ENCODE data around the gene SPACA5.

- no peak for TF ChIP-seq EZH2phosphoT487 (IDR thresholded peaks at IDR 0.05; ENCODE audit: insufficient read depth, low read depth)
- TF ChIP-seq EZH2 (IDR thresholded peaks at IDR 0.05; ENCODE audit: insufficient read depth, poor library complexity, severe bottlenecking): no peak
Measured at GRCh38 chrX:47992669-47993068, 14.1 kb upstream of the SPACA5 start.
